GM12872 (cell line): ENCODE measurements around the gene ANO9.

Experiments used
- TF ChIP-seq, protein P1 (sequence below): IDR thresholded peaks from 3 replicates; pipeline ENCODE4 v1.5.1; 2011; ENCODE audit warnings: low read depth, mild to moderate bottlenecking, low read length, moderate library complexity; ENCODE audit not compliant: insufficient read depth

The ANO9 gene

DNA sequence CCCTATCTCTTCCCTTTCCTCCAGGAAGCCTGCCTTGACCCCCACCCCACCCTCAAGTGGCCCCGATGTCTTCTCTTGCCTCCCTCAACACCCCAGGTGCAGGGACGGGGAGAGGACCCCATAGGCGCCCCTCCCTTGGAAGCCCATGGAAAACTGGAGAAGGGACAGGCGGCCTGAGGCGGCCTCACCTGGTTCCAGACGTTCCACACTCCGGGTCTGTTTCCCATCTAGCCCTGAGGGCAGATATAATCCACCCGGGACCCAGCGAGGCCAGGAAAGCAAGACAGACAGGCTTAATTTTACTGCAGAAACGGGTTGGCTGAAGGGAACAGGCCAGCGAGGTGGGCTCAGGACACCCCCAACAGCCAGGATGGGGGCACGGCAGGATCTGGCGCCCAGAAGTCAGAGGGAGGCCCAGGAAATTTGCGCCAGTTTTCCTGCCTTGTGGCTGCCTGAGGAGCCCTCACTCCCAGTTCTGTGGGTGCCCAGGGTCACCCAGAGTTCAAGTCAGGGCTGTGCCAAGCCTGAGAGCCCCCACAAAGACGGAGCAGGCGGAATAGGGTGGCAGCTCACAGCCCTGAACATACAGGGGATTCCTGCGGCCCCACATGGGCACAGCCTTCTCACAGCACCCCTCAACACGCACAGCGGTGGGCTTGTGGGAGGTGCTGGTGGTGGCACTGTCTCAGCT is 24.0 kb downstream of the ANO9 start:
- TF ChIP-seq, protein P1, sequence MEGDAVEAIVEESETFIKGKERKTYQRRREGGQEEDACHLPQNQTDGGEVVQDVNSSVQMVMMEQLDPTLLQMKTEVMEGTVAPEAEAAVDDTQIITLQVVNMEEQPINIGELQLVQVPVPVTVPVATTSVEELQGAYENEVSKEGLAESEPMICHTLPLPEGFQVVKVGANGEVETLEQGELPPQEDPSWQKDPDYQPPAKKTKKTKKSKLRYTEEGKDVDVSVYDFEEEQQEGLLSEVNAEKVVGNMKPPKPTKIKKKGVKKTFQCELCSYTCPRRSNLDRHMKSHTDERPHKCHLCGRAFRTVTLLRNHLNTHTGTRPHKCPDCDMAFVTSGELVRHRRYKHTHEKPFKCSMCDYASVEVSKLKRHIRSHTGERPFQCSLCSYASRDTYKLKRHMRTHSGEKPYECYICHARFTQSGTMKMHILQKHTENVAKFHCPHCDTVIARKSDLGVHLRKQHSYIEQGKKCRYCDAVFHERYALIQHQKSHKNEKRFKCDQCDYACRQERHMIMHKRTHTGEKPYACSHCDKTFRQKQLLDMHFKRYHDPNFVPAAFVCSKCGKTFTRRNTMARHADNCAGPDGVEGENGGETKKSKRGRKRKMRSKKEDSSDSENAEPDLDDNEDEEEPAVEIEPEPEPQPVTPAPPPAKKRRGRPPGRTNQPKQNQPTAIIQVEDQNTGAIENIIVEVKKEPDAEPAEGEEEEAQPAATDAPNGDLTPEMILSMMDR: no peak

DNA sequence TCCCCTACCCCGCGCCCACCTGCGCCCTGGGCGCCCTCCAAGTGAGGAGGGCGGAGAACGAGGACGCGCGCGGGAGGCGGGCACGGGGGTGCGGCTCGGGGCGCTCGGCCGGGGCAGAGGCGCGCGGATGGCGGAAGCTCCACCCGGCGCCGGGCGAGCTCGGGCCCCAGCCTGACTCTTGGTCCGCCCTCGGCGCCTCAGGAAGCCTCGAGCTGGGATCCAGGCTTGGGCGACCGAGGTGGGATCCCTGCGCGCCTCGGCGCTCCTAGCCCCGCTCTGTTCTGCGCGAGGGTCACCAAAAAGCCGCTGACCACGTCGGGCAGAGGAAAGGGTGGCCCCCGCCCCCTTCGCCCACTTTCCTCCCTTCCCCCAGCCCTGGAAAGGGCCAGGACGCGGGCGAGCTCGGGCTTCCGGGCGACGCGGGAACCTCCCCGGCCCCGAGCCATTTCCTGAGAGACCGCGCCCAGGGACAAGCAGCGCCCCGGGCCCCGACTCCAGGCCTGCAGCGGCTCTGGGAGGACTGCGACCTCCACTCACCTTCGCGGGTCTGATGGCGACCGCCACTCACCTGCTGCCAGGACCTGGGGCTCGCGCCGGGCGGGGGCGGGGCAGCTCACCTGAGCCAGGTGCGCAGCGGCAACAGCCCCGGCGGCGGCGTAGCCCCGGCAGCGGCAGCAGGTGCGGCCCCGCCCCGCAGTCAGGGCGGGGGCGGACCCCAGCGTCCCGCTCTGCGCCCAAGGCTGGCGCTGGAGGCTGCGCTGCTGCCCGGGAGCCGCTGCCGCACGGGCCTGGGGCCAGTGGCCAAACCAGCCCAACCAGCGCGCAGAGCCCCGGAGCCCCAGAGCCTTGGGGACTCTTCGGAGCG is 24.8 kb downstream of the ANO9 start:
- TF ChIP-seq, protein P1: no peak

DNA sequence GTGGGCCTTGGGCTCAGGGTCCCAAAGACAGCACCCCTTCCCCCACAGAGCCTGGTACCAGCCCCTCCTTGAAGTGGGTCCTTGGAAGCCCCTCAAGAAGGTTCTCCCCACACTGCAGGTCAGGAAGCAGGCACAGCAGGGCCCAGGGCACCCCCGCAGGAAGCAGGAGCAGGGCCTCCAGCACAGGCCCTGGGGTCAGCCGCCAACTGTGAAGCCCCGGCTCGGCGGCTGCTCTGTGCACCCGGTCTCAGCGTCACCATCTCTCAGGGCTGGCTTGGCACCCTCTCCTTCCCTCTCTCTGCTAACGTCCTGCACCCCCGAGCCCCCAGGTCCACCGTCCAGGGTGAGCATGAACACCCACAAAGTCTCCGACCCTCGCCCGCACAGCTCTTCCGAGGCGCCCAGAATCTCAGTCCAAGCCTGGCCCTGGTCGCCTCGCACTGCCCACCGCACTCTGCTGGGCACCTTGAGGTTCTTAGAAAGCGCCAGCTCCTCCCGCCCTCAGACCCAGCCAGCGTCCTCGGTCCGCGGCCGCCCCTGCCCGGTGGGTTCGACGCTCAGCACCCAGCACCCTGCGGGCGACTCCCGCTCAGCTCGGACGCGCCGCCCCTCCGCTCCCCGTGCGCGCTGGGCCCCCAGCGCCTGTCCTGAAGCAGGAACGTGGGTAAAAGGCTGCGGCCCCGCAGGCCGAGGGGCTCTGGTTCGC is 25.6 kb downstream of the ANO9 start:
- TF ChIP-seq, protein P1: no peak

DNA sequence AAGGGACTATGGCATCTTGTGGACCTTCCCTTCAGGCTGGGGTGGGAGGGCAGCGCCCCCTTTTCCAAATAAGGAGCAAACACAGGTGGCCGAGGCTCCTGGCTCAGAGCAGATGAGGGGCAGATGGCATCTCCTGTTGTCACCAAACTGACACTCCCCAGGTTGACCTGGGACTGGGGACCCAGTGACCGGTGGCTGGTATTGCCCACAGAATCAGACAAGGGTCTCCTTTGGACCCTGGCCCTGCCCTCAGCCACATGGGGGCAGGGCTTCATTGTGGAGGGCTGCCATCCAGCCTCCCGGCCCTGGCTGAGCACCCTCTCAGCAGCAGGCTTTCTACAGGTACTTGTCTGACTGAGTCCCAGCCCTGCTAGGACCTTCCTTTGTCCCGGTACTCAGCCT is 26.2 kb downstream of the ANO9 start:
- TF ChIP-seq, protein P1: no peak

DNA sequence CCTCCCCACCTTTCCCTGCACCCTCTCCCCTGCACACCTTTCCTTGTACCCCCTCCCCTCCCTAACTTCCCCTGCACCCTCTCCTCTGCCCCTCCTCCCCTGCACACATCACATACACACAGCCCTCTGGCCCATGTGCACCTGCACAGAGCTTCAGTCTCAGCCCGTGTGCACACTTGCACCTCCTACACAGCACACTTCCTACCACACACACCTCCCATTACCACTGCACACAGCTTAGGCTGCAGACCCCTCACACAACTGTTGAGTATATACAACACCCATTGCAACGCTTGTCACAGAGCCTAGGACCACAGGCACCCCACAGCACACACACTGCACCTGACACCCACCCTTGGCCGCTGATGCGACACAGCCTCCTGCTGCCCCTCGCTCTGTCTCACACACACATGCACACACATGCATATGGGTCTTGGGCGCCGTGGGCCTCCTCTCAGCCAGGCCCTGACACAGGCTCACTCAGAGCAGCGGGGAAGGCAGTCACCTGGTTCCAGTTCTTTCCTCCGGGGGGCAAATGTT is 27.4 kb downstream of the ANO9 start:
- TF ChIP-seq, protein P1: no peak

DNA sequence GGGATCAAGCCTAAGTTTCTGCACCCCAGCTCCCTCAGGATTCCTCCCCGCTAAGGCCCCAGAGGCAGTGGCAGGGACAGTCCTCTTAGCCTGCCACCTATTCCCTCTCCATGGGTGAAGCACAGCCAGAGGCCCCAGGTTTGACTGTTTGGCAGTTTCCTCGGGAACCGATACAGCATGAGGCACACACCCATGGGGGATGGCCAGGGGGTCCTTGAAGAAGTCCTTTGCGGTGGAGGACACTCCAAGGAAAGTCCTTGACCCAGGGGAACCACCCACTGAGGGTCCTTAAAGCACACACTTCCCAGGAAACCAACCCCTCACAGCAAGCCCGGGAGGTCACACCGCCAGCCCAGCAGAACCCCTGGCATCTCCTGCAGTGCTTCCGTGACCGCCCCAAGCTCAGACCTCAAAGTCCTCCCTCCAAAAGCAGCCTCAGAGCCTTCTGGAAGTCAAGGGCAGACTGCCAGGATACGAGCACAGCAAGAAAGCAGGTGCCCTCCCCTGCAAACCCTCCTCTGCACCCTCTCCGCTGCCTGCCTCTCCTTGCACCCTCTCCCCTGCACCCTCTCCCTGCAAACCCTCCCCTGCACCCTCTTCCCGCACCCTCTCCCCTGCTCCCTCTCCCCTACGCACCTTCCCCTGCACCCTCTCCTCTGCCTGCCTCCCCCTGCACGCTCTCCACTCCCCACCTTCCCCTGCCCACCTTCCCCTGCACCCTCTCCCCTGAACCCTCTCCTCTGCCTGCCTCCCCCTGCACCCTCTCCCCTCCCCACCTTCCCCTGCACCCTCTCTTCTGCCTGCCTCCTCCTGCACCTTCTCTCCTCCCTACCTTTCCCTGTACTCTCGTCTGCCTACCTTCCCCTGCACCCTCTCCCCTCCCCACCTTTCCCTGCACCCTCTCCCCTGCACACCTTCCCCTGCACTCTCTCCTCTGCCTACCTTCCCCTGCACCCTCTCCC is 28.4 kb downstream of the ANO9 start:
- TF ChIP-seq, protein P1: no peak
